ENCODE data around the gene PERP. TPM values are rescaled to one million over a fixed set of nuclear protein-coding genes. Genes with fewer than 3 reads are reported as not detected.

PERP gene
- total and polyA plus RNA-seq, 2 of the 4 experiments (the other 2 are of a cell fraction), result 7.7 to 21.4 TPM

DNA sequence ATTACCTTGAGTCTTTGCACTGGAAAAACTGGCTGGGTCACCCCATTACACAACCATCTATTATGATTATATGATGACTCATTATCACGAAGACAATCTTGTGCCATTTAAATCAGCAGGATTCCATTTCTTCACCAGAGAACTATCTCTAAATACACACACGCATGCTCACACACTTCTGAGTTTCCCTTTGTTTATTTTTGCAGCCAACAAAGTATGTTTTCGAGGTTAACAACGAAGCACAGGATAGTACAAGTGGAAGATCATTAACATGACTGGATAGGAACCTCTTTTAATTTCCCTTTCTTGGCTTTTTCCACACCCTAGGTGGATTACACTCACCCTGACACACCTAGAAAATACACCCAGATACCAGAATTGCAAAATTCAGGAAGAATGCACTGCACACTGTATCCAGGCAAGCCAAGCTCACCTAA is 18.9 kb downstream of the PERP start:
- Histone ChIP-seq H4K5ac (ENCODE audit: low read depth, low read length) (peak overlapping the region; percentile 95), H2AK5ac (ENCODE audit: low read depth, low read length) (no peak overlapping the region), H3K56ac (ENCODE audit: extremely low read depth, insufficient read depth, low read length) (peak overlapping the region; percentile 35; the same call in 1 of the 2 replicates), H2BK120ac (ENCODE audit: low read depth, low read length) (peak overlapping the region; percentile 90), H2AK9ac (replicated peaks; ENCODE audit: low read depth, low read length, poor library complexity) (no peak overlapping the region), H4K8ac (ENCODE audit: low read depth in 2 of 2, low read length in 2 of 2) (peak overlapping the region in 1 of 2 experiments; percentile 56; a peak in 2 of 4 replicates), H3K9me1 (ENCODE audit: insufficient read depth, low read length) (peaks cover 8% of the 10 kb centered on the region; the same call in 1 of the 2 replicates), H3K27me3 (ENCODE audit: control insufficient read depth, insufficient read depth, low read length) (no peaks in the 10 kb centered on the region), H3K4me2 (ENCODE audit: low read depth, low read length) (peak overlapping the region; percentile 98), H3K14ac (replicated peaks; ENCODE audit: low read depth, low read length) (peak overlapping the region; percentile 70; the same call in 1 of the 2 replicates), H2AFZ (replicated peaks; ENCODE audit: low read length, poor library complexity) (no peak overlapping the region), H2BK5ac (ENCODE audit: low read depth, low read length, poor library complexity, severe bottlenecking) (peak overlapping the region; percentile 97), H3K4me3 (ENCODE audit: insufficient read depth, low read depth, low read length) (peak overlapping the region; percentile 21; the same call in 1 of the 2 replicates), H3K23ac (ENCODE audit: low read depth, low read length) (0 out of 2 replicates have a peak overlapping the region, but pooled peaks have one; percentile 43), H3K36me3 (ENCODE audit: control insufficient read depth, insufficient read depth, low read length) (peaks cover 5% of the 10 kb centered on the region), H2BK15ac (ENCODE audit: low read depth, low read length) (no peak overlapping the region; the same call in 2 of the 3 replicates), H3K18ac (ENCODE audit: low read depth, low read length) (peak overlapping the region; percentile 97), H4K20me1 (ENCODE audit: insufficient read depth, low read length) (no peaks in the 10 kb centered on the region), H3K4ac (ENCODE audit: low read depth, low read length) (peak overlapping the region; percentile 59), H3K79me1 (ENCODE audit: low read depth in 1 of 2, low read length in 2 of 2) (peaks cover 0 to 3% of the 10 kb centered on the region in 2 experiments; a peak in 1 of 4 replicates), H3K4me1 (ENCODE audit: control insufficient read depth, insufficient read depth, low read length) (peaks cover 25% of the 10 kb centered on the region), H3K9ac (ENCODE audit: low read depth, low read length) (peak overlapping the region; percentile 63; the same call in 1 of the 2 replicates), H2BK20ac (ENCODE audit: low read depth, low read length) (peak overlapping the region; percentile 88), H3K9me3 (ENCODE audit: control insufficient read depth, insufficient read depth, low read length) (no peaks in the 10 kb centered on the region), H3K27ac (ENCODE audit: insufficient read depth, low read length) (peak overlapping the region; percentile 96), H4K91ac (ENCODE audit: insufficient read depth, low read depth, low read length) (peak overlapping the region; percentile 89)
- in situ Hi-C loops (cut with MboI; ENCODE audit: low sequenced_read_pairs) (no loop called here), intact Hi-C loops (cut with micrococcal nuclease) (loop anchor here (1.0 kb wide), 1 partner anchor 16 kb away; no protein-coding TSS in a partner anchor), dilution Hi-C loops (cut with HindIII; ENCODE audit: low sequenced_read_pairs, unreplicated experiment) (no loop called here)
- no peak for TF ChIP-seq RFX5 (IDR thresholded peaks at IDR 0.05; ENCODE audit: low read depth, low read length)
- TF ChIP-seq RCOR1 (IDR thresholded peaks at IDR 0.05; ENCODE audit: insufficient replicate concordance, low read length), result peak; percentile 87
- peak; percentile 56 for TF ChIP-seq MAFK (IDR thresholded peaks at IDR 0.05; ENCODE audit: low read depth, low read length)
- peak; percentile 75 for TF ChIP-seq NFE2L2 (IDR thresholded peaks at IDR 0.05; ENCODE audit: low read depth, low read length)
- TF ChIP-seq POLR2A (IDR thresholded peaks at IDR 0.05; ENCODE audit: low read depth, low read length), result no peak
- peak; percentile 96 for TF ChIP-seq CEBPB (IDR thresholded peaks at IDR 0.05; ENCODE audit: low read depth, low read length)
- TF ChIP-seq, protein P1, sequence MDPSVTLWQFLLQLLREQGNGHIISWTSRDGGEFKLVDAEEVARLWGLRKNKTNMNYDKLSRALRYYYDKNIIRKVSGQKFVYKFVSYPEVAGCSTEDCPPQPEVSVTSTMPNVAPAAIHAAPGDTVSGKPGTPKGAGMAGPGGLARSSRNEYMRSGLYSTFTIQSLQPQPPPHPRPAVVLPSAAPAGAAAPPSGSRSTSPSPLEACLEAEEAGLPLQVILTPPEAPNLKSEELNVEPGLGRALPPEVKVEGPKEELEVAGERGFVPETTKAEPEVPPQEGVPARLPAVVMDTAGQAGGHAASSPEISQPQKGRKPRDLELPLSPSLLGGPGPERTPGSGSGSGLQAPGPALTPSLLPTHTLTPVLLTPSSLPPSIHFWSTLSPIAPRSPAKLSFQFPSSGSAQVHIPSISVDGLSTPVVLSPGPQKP (IDR thresholded peaks at IDR 0.05; ENCODE audit: borderline replicate concordance, low read depth, low read length), result no peak
- TF ChIP-seq RAD21 (IDR thresholded peaks at IDR 0.05; ENCODE audit: low read length), result no peak
- TF ChIP-seq, protein P2, sequence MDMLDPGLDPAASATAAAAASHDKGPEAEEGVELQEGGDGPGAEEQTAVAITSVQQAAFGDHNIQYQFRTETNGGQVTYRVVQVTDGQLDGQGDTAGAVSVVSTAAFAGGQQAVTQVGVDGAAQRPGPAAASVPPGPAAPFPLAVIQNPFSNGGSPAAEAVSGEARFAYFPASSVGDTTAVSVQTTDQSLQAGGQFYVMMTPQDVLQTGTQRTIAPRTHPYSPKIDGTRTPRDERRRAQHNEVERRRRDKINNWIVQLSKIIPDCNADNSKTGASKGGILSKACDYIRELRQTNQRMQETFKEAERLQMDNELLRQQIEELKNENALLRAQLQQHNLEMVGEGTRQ (IDR thresholded peaks at IDR 0.05; ENCODE audit: low read depth, low read length), result no peak
- TF ChIP-seq FOS (IDR thresholded peaks at IDR 0.05; ENCODE audit: low read depth, low read length), result peak; percentile 98
- TF ChIP-seq BHLHE40 (IDR thresholded peaks at IDR 0.05; ENCODE audit: low read depth, low read length), result peak; percentile 89
- DNase-seq (peak; percentile 97), ATAC-seq (ENCODE audit: low read depth) (peak; percentile 89)
- no CpG with 5 or more reads among the region's 4 CpGs for WGBS, 2 experiments (ENCODE audit: extremely low coverage in 2 of 2, insufficient read length in 1 of 2)
- ChIA-PET POLR2A (ENCODE audit: unreplicated experiment) (no interaction called here), CTCF (no interaction called here)
- no TSS peak for BruUV-seq (replicated peaks)
